Stimulated activated CD8-positive, alpha-beta memory T cell treated with anti-CD3 and anti-CD28 coated beads, Interleukin-15, amount 100 ng/mL, for 48 hours (primary cell): ENCODE measurements around the gene KIAA0408.
"Not testable (repeated sequence)": the region's sequence is repeated elsewhere in the genome, so short reads cannot be mapped to it uniquely, and the experiment has no call there.

Experiments
- DNase-seq, 2 donors: peaks; one replicate each; pipeline ENCODE4 v3.0.0-alpha.2; 2020; ENCODE audit warnings: low read depth in 2 of 2

KIAA0408 gene

GRCh38 chr6:127412016-127412415 is 47.2 kb downstream of the KIAA0408 start:
- not testable (repeated sequence) for DNase-seq
